HG03060 (cell line): Measurements from ENCODE around the gene COBLL1.

Experiments used
- ATAC-seq: cut with Tn5 transposase; IDR thresholded peaks from one replicate; pipeline ENCODE4 v1.9.1; 2021; ENCODE audit warnings: low read depth, moderate number of reproducible peaks; ENCODE audit not compliant: unreplicated experiment

COBLL1 gene

DNA sequence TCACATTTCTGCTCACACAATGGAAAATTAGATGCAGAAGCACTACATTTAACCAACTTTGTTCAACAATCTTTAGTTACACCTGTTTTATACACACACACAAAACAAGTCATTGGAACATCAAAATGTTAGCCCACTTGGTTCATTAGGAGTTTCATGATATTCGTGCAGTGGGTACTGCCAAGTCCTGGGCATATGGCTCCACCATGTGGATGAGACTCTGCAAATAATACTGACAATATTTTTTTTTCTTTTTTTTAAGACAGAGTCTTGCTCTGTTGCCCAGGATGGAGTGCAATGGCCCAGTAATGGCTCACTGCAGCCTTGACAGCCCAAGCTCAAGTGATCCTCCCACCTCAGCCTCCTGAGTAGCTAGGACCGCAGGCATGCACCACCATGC is 185.9 kb downstream of the COBLL1 start:
- no peak for ATAC-seq

GRCh38 chr2:164655336-164655735 is 186.3 kb downstream of the COBLL1 start:
- no peak for ATAC-seq

GRCh38 chr2:164651361-164651760 is 190.3 kb downstream of the COBLL1 start:
- no peak for ATAC-seq

GRCh38 chr2:164644036-164644700 is 197.5 kb downstream of the COBLL1 start:
- ATAC-seq, result no peak

GRCh38 chr2:164642946-164643555 is 198.6 kb downstream of the COBLL1 start:
- no peak for ATAC-seq

GRCh38 chr2:164642268-164642667 is 199.4 kb downstream of the COBLL1 start:
- ATAC-seq, result no peak
